Glutamatergic neuron (in vitro differentiated cells): ENCODE measurements around the gene MAML2. TPM values are rescaled to one million over a fixed set of nuclear protein-coding genes. Genes with fewer than 3 reads are reported as not detected.

ENCODE experiments used
- DNase-seq: peaks from one replicate; pipeline ENCODE4 v3.0.0; 2022
- H3K27ac Mint-ChIP-seq: one replicate; pipeline ENCODE4 v1.8.0; 2020; ENCODE audit warnings: mild to moderate bottlenecking, mixed read lengths, inconsistent platforms; ENCODE audit not compliant: unreplicated experiment
- H3K27me3 Mint-ChIP-seq: one replicate; pipeline ENCODE4 v1.8.0; 2020; ENCODE audit warnings: mild to moderate bottlenecking, moderate library complexity, mixed read lengths, inconsistent platforms; ENCODE audit not compliant: unreplicated experiment
- H3K36me3 Mint-ChIP-seq: one replicate; pipeline ENCODE4 v1.8.0; 2020; ENCODE audit warnings: mild to moderate bottlenecking, mixed read lengths, inconsistent platforms; ENCODE audit not compliant: unreplicated experiment
- H3K4me1 Mint-ChIP-seq: one replicate; pipeline ENCODE4 v1.8.0; 2020; ENCODE audit warnings: mild to moderate bottlenecking, low read depth, mixed read lengths, inconsistent platforms; ENCODE audit not compliant: unreplicated experiment
- H3K4me3 Mint-ChIP-seq: one replicate; pipeline ENCODE4 v1.8.0; 2020; ENCODE audit warnings: mild to moderate bottlenecking, mixed read lengths, inconsistent platforms; ENCODE audit not compliant: unreplicated experiment
- H3K9me3 Mint-ChIP-seq: one replicate; pipeline ENCODE4 v1.8.0; 2020; ENCODE audit warnings: mild to moderate bottlenecking, moderate library complexity, mixed read lengths, inconsistent platforms; ENCODE audit not compliant: unreplicated experiment
- CTCF ChIP-seq: fragments of 200-600 bp; sonication (generic); IDR thresholded peaks from one replicate; pipeline ENCODE4 v1.5.0; 2021; ENCODE audit not compliant: partially characterized antibody, unreplicated experiment
- total RNA-seq: library from RNA; stranded (reverse); fragmentation: NEBNext Ultra II Directional; extraction: Animal tissue kit (Norgen Biotek cat#: 25700); gene quantifications from one replicate; pipeline ENCODE4 v1.2.1, GENCODE V29; 2021; ENCODE audit not compliant: unreplicated experiment

Gene MAML2
- total RNA-seq, 1 donor from 2014 or later: 2.1 TPM

GRCh38 chr11:96279018-96279895 is 63.7 kb downstream of the MAML2 start:
- Mint-ChIP-seq H3K27ac (no peak overlapping the region), H3K36me3 (no peaks in the 10 kb centered on the region), H3K4me1 (no peaks in the 10 kb centered on the region), H3K9me3 (no peaks in the 10 kb centered on the region), H3K27me3 (no peaks in the 10 kb centered on the region), H3K4me3 (no peak overlapping the region)
- no peak for TF ChIP-seq CTCF
- no peak for DNase-seq

GRCh38 chr11:96278039-96278897 is 64.7 kb downstream of the MAML2 start:
- no peak overlapping the region for H3K27ac Mint-ChIP-seq
- no peaks in the 10 kb centered on the region for H3K27me3 Mint-ChIP-seq
- H3K9me3 Mint-ChIP-seq: no peaks in the 10 kb centered on the region
- no peak for DNase-seq
- no peak for TF ChIP-seq CTCF
- H3K4me1 Mint-ChIP-seq: no peaks in the 10 kb centered on the region
- H3K4me3 Mint-ChIP-seq: no peak overlapping the region
- no peaks in the 10 kb centered on the region for H3K36me3 Mint-ChIP-seq

GRCh38 chr11:96277696-96278038 is 65.3 kb downstream of the MAML2 start:
- Mint-ChIP-seq H3K9me3 (no peaks in the 10 kb centered on the region), H3K4me1 (no peaks in the 10 kb centered on the region), H3K27me3 (no peaks in the 10 kb centered on the region), H3K4me3 (no peak overlapping the region), H3K36me3 (no peaks in the 10 kb centered on the region), H3K27ac (no peak overlapping the region)
- no peak for TF ChIP-seq CTCF
- no peak for DNase-seq

GRCh38 chr11:96276836-96277235 is 66.2 kb downstream of the MAML2 start:
- no peaks in the 10 kb centered on the region for H3K4me1 Mint-ChIP-seq
- no peaks in the 10 kb centered on the region for H3K9me3 Mint-ChIP-seq
- H3K36me3 Mint-ChIP-seq: no peaks in the 10 kb centered on the region
- H3K27me3 Mint-ChIP-seq: no peaks in the 10 kb centered on the region
- TF ChIP-seq CTCF: no peak
- no peak overlapping the region for H3K4me3 Mint-ChIP-seq
- H3K27ac Mint-ChIP-seq: no peak overlapping the region
- DNase-seq: no peak
